IMR-90 (cell line): ENCODE data around the gene CTRL. TPM values are rescaled to one million over a fixed set of nuclear protein-coding genes. Genes with fewer than 3 reads are reported as not detected.
A peak's percentile ranks its signal among the peaks of the same experiment; 100 is the strongest.

Experiments used
- ATAC-seq: fragments of 200-7000 bp; cut with Tn5 transposase; 2 replicates; pipeline ENCODE4 v1.9.1; 2020; ENCODE audit warnings: low read depth, mild to moderate bottlenecking, moderate library complexity
- BruUV-seq: library from RNA; stranded (reverse); fragments of 400-500 nt; replicated peaks from 2 replicates; lab custom pipeline; 2021; lab: Mats Ljungman, UMichigan
- CTCF ChIA-PET: fragments of 300-600 bp; formaldehyde crosslinking; extraction: SDS; loops from one replicate; lab custom pipeline; 2021; ENCODE audit warnings: antibody characterized with exemption; lab: Yijun Ruan, JAX
- POLR2A ChIA-PET: fragments of 300-600 bp; sonication (Branson Sonifier 250); formaldehyde crosslinking; loops from one replicate; lab custom pipeline; 2022; ENCODE audit warnings: antibody characterized with exemption; ENCODE audit not compliant: unreplicated experiment; lab: Charles Lee
- DNase-seq: peaks from one replicate; pipeline ENCODE4 v3.0.0; 2013
- H2AFZ ChIP-seq: replicated peaks from 2 replicates; pipeline ENCODE3; 2013; ENCODE audit warnings: low read length, mild to moderate bottlenecking; ENCODE audit not compliant: poor library complexity
- H2AK5ac ChIP-seq: 2 replicates; pipeline ENCODE4 v1.6.1; 2013; ENCODE audit warnings: low read depth, low read length, inconsistent platforms
- H2AK9ac ChIP-seq: replicated peaks from 2 replicates; pipeline ENCODE3; 2013; ENCODE audit warnings: mild to moderate bottlenecking, low read depth, low read length, moderate library complexity; ENCODE audit not compliant: poor library complexity
- H2BK120ac ChIP-seq: 2 replicates; pipeline ENCODE4 v1.6.1; 2013; ENCODE audit warnings: low read depth, low read length, inconsistent platforms
- H2BK15ac ChIP-seq: 3 replicates; pipeline ENCODE4 v1.6.1; 2013; ENCODE audit warnings: low read depth, low read length, inconsistent platforms
- H2BK20ac ChIP-seq: 2 replicates; pipeline ENCODE4 v1.6.1; 2013; ENCODE audit warnings: low read depth, mild to moderate bottlenecking, inconsistent platforms, low read length, moderate library complexity
- H2BK5ac ChIP-seq: 2 replicates; pipeline ENCODE4 v1.6.1; 2013; ENCODE audit warnings: mild to moderate bottlenecking, low read depth, low read length, inconsistent platforms; ENCODE audit not compliant: poor library complexity, severe bottlenecking
- H3K14ac ChIP-seq: replicated peaks from 2 replicates; pipeline ENCODE4 v1.6.1; 2013; ENCODE audit warnings: low read depth, low read length, inconsistent platforms
- H3K18ac ChIP-seq: 2 replicates; pipeline ENCODE4 v1.6.1; 2013; ENCODE audit warnings: low read depth, low read length, control low read depth
- H3K23ac ChIP-seq: 2 replicates; pipeline ENCODE4 v1.6.1; 2013; ENCODE audit warnings: low read depth, low read length, inconsistent platforms
- H3K27ac ChIP-seq: 2 replicates; pipeline ENCODE4 v1.5.1; 2013; ENCODE audit warnings: mild to moderate bottlenecking, control low read depth, low read length; ENCODE audit not compliant: insufficient read depth
- H3K27me3 ChIP-seq: 2 replicates; pipeline ENCODE4 v1.6.1; 2013; ENCODE audit warnings: low read length; ENCODE audit not compliant: control insufficient read depth, insufficient read depth
- H3K36me3 ChIP-seq: 2 replicates; pipeline ENCODE4 v1.6.1; 2013; ENCODE audit warnings: low read length, mixed read lengths; ENCODE audit not compliant: control insufficient read depth, insufficient read depth
- H3K4ac ChIP-seq: 2 replicates; pipeline ENCODE4 v1.6.1; 2013; ENCODE audit warnings: low read depth, low read length, inconsistent platforms
- H3K4me1 ChIP-seq: 2 replicates; pipeline ENCODE4 v1.6.1; 2013; ENCODE audit warnings: low read length, mixed read lengths; ENCODE audit not compliant: control insufficient read depth, insufficient read depth
- H3K4me2 ChIP-seq: 2 replicates; pipeline ENCODE4 v1.6.1; 2013; ENCODE audit warnings: low read depth, mild to moderate bottlenecking, control low read depth, low read length, moderate library complexity
- H3K4me3 ChIP-seq: 2 replicates; pipeline ENCODE4 v1.5.1; 2013; ENCODE audit warnings: low read depth, mild to moderate bottlenecking, control low read depth, low read length, moderate library complexity; ENCODE audit not compliant: insufficient read depth
- H3K56ac ChIP-seq: 2 replicates; pipeline ENCODE4 v1.6.1; 2013; ENCODE audit warnings: low read length, inconsistent platforms; ENCODE audit not compliant: insufficient read depth; ENCODE audit errors: extremely low read depth
- H3K79me1 ChIP-seq, 2 experiments: 2 replicates each; pipeline ENCODE4 v1.6.1; 2013; ENCODE audit warnings: low read length in 2 of 2, inconsistent platforms in 1 of 2, low read depth in 1 of 2
- H3K9ac ChIP-seq: 2 replicates; pipeline ENCODE4 v1.6.1; 2013; ENCODE audit warnings: low read depth, low read length, control low read depth
- H3K9me1 ChIP-seq: 2 replicates; pipeline ENCODE4 v1.6.1; 2013; ENCODE audit warnings: low read length, inconsistent platforms; ENCODE audit not compliant: insufficient read depth
- H3K9me3 ChIP-seq: 2 replicates; pipeline ENCODE4 v1.6.1; 2013; ENCODE audit warnings: low read length; ENCODE audit not compliant: control insufficient read depth, insufficient read depth
- H4K20me1 ChIP-seq: 2 replicates; pipeline ENCODE4 v1.6.1; 2013; ENCODE audit warnings: low read length, inconsistent platforms; ENCODE audit not compliant: insufficient read depth
- H4K5ac ChIP-seq: 2 replicates; pipeline ENCODE4 v1.6.1; 2013; ENCODE audit warnings: mild to moderate bottlenecking, low read depth, low read length, control low read depth
- H4K8ac ChIP-seq, 2 experiments: 2 replicates each; pipeline ENCODE4 v1.6.1; 2013; ENCODE audit warnings: low read depth in 2 of 2, low read length in 2 of 2, control low read depth in 1 of 2, inconsistent platforms in 1 of 2
- H4K91ac ChIP-seq: 2 replicates; pipeline ENCODE4 v1.6.1; 2013; ENCODE audit warnings: low read depth, low read length, inconsistent platforms; ENCODE audit not compliant: insufficient read depth
- FOS ChIP-seq: fragments of 150-350 bp; IDR thresholded peaks from 2 replicates; pipeline ENCODE4 v1.6.1; 2016; ENCODE audit warnings: low read depth, low read length
- MAZ ChIP-seq: IDR thresholded peaks from 2 replicates; pipeline ENCODE4 v1.6.1; 2012; ENCODE audit warnings: low read depth, mild to moderate bottlenecking, low read length, improper control_type of control experiment, moderate library complexity, borderline replicate concordance
- RCOR1 ChIP-seq: IDR thresholded peaks from 2 replicates; pipeline ENCODE4 v1.6.1; 2012; ENCODE audit warnings: mild to moderate bottlenecking, low read length, improper control_type of control experiment; ENCODE audit not compliant: insufficient replicate concordance
- SMC3 ChIP-seq: fragments of 150-350 bp; IDR thresholded peaks from 2 replicates; pipeline ENCODE4 v1.6.1; 2016; ENCODE audit warnings: low read depth, mild to moderate bottlenecking, antibody characterized with exemption, low read length, moderate library complexity
- WGBS, 2 experiments: methylation state at CpG; one replicate each; pipeline versions ENCODE4 v1.1.5 to v1.1.7; 2013; ENCODE audit warnings: missing lambda C conversion rate in 2 of 2; ENCODE audit not compliant: insufficient read length in 1 of 2; ENCODE audit errors: extremely low coverage in 2 of 2; 5-methylcytosine and 5-hydroxymethylcytosine counted together
- dilution Hi-C: fragments of 300-500 bp; cut with HindIII; formaldehyde crosslinking; loops from one replicate; pipeline ENCODE4 v1.14.3; 2018; ENCODE audit warnings: low sequenced_read_pairs; ENCODE audit not compliant: unreplicated experiment
- in situ Hi-C: fragments of 300-500 bp; cut with MboI; formaldehyde crosslinking; loops from 3 replicates; pipeline ENCODE4 v1.14.3; 2019; ENCODE audit warnings: low sequenced_read_pairs, inconsistent platforms, mixed read lengths
- intact Hi-C: fragments of 100-400 bp; cut with micrococcal nuclease; formaldehyde crosslinking; loops from 2 replicates; pipeline ENCODE4 v1.10.0; 2022
- polyA plus RNA-seq, 3 experiments: library from polyadenylated mRNA; depleted of rRNA; stranded (reverse); fragments of >200 nt; gene quantifications; 2 replicates each; pipeline ENCODE4 v1.2.3, GENCODE V29; 2012; ENCODE audit warnings: low replicate concordance in 1 of 3
- total RNA-seq: library from RNA; depleted of rRNA; stranded (reverse); fragments of >200 nt; gene quantifications from 2 replicates; pipeline ENCODE4 v1.2.3, GENCODE V29; 2012

The CTRL gene
- total and polyA plus RNA-seq, 2 of the 4 experiments (the other 2 are of a cell fraction): 0.18 to 1.1 TPM

DNA sequence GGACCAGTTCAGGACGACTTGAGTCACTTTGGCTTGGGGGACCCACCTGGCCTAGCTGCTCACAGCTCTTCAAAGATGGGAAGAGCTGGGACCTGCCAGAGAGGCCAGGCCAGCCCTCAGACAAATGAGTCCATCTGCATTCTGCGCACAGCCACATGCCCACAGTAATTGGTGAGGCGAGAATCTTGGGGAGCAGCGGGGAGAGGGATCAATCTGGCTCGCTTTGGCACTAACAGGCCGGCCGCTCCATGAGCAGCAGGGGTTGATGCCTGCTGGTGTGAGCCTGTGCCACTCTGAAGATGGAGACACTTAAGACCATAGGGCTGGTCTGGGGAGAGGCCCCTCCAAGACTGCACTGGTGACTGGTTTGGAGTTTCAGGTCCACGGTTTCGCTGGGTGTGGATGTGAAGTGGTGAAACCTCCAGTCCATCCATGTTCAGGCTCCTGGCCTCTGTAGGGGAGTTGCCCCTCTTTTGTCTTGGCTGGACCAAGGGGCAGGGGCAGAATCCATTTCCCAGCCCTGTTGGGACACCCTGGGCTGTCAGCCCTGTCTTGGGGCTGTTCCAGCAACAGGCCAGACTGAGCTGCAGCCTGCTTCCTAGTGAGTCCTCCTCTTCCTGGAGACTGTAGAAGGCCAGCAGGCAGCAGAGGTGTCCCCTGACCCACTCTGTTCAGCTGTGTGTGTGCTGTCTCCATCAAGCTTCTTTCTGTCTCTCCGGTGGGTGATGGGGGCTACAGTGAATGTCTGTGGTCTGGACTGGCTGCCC is 7.3 kb downstream of the CTRL start (continued):
- no peak for TF ChIP-seq FOS

DNA sequence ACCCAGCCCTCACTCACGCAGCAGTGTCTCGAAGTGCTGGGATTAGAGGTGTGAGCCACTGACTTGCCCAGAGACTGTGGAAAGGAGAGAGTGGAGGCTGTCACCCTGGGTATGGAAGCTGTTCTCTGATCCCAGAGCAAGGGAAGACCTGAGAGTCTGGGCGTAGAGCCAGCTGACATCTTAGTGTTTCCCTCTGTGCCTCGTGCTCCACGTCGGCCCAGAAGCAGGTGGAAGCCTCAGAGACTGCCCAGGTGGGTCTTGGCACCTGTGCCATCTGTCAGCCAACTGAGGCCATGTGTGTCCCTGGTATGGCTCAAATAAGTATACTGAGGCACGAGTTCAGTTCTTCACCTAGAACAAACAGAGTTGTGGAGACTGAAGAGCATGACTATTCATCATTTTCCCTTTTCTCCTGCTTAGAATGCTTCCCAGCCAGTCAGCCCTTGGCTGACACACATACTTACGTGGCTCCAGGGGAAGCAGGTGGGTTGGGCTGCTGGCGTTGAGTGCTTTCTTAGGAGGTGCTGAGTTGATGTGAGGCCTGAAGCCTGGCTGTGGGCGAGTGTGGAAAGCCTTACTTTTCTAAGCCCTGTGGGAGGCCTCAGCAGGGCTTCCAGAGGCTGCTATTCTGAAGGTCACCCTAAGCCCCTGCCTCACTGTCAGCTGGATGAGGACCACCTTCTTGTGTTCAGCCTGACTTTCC is 8.1 kb downstream of the CTRL start:
- ATAC-seq (no peak), DNase-seq (no peak)
- no peak for TF ChIP-seq RCOR1
- no peak for TF ChIP-seq FOS
- no peak for TF ChIP-seq SMC3
- TF ChIP-seq MAZ: no peak
- dilution Hi-C loops: no loop called here
- Histone ChIP-seq H2AK9ac (peak overlapping the region; percentile 28), H2BK120ac (no peak overlapping the region), H4K8ac (no peak overlapping the region), H3K9me3 (no peaks in the 10 kb centered on the region), H3K79me1 (peaks cover 19 to 64% of the 10 kb centered on the region in 2 experiments), H3K18ac (no peak overlapping the region), H3K9ac (no peak overlapping the region), H4K20me1 (peaks cover 67% of the 10 kb centered on the region), H4K91ac (no peak overlapping the region), H4K5ac (no peak overlapping the region), H3K36me3 (peaks cover 23% of the 10 kb centered on the region), H2BK5ac (no peak overlapping the region), H3K4me1 (no peaks in the 10 kb centered on the region), H3K27me3 (no peaks in the 10 kb centered on the region), H3K23ac (no peak overlapping the region), H3K14ac (no peak overlapping the region), H2BK15ac (no peak overlapping the region), H3K4ac (no peak overlapping the region), H2AFZ (peak overlapping the region; percentile 24), H3K4me2 (no peak overlapping the region), H2BK20ac (no peak overlapping the region), H3K27ac (no peak overlapping the region), H2AK5ac (no peak overlapping the region), H3K56ac (no peak overlapping the region), H3K9me1 (peaks cover 10% of the 10 kb centered on the region), H3K4me3 (no peak overlapping the region)
- POLR2A ChIA-PET: no interaction called here
- BruUV-seq: no TSS peak
- 100% methylated on average over 1 of the region's 10 CpGs; no CpG with 5 or more reads in 1 of the 2 experiments for WGBS, 2 experiments
- CTCF ChIA-PET: no interaction called here
- in situ Hi-C loops: no loop called here
- intact Hi-C loops: no loop called here
